WTC11 (cell line): ENCODE measurements around the gene OBSL1. TPM values are rescaled to one million over a fixed set of nuclear protein-coding genes. Genes with fewer than 3 reads are reported as not detected.

Experiments used
- ATAC-seq: fragments of 200-7000 bp; cut with Tn5 transposase; 2 replicates; pipeline ENCODE4 v1.10.0; 2021; ENCODE audit warnings: mild to moderate bottlenecking, moderate library complexity
- CTCF ChIA-PET: fragments of 300-600 bp; sonication (Branson Sonifier 250); formaldehyde crosslinking; loops from one replicate; lab custom pipeline; 2021; ENCODE audit warnings: antibody characterized with exemption; lab: Charles Lee
- POLR2A ChIA-PET: fragments of 350-600 bp; sonication (Branson Sonifier 250); formaldehyde crosslinking; loops from one replicate; lab custom pipeline; 2021; ENCODE audit warnings: antibody characterized with exemption; lab: Charles Lee
- DNase-seq: peaks from one replicate; pipeline ENCODE4 v3.0.0; 2021; ENCODE audit warnings: low spot score
- H3K27ac Mint-ChIP-seq: 2 replicates; pipeline ENCODE4 v1.8.0; 2021; ENCODE audit warnings: mixed read lengths
- H3K27me3 Mint-ChIP-seq: 2 replicates; pipeline ENCODE4 v1.8.0; 2021; ENCODE audit warnings: low read depth, mild to moderate bottlenecking, moderate library complexity, mixed read lengths
- H3K36me3 Mint-ChIP-seq: 2 replicates; pipeline ENCODE4 v1.8.0; 2021; ENCODE audit warnings: mixed read lengths
- H3K4me1 Mint-ChIP-seq: 2 replicates; pipeline ENCODE4 v1.8.0; 2022; ENCODE audit warnings: mixed read lengths
- H3K4me3 Mint-ChIP-seq: 2 replicates; pipeline ENCODE4 v1.8.0; 2021; ENCODE audit warnings: mild to moderate bottlenecking, moderate library complexity, mixed read lengths
- H3K9me3 Mint-ChIP-seq: 2 replicates; pipeline ENCODE4 v1.8.0; 2021; ENCODE audit warnings: mixed read lengths
- ARID4B ChIP-seq: sonication (generic); formaldehyde crosslinking; IDR thresholded peaks from 2 replicates; pipeline ENCODE4 v1.8.0; 2023; ENCODE audit warnings: missing genetic modification reagents, mild to moderate bottlenecking, borderline replicate concordance
- ATF1 ChIP-seq: sonication (generic); formaldehyde crosslinking; IDR thresholded peaks from 2 replicates; pipeline ENCODE4 v1.8.1; 2023; ENCODE audit warnings: mild to moderate bottlenecking, moderate library complexity, missing genetic modification reagents
- ELF4 ChIP-seq: sonication (generic); formaldehyde crosslinking; IDR thresholded peaks from 2 replicates; pipeline ENCODE4 v1.8.1; 2022; ENCODE audit warnings: low read depth, mild to moderate bottlenecking, moderate library complexity, missing genetic modification reagents
- FOXJ3 ChIP-seq: sonication (generic); formaldehyde crosslinking; IDR thresholded peaks from 2 replicates; pipeline ENCODE4 v1.9.0; 2021; ENCODE audit warnings: missing genetic modification reagents, mild to moderate bottlenecking, borderline replicate concordance
- FOXK1 ChIP-seq: sonication (generic); formaldehyde crosslinking; IDR thresholded peaks from 2 replicates; pipeline ENCODE4 v1.8.0; 2022; ENCODE audit warnings: mild to moderate bottlenecking, moderate library complexity, missing genetic modification reagents
- HMGXB4 ChIP-seq: sonication (generic); formaldehyde crosslinking; IDR thresholded peaks from 2 replicates; pipeline ENCODE4 v1.8.1; 2023; ENCODE audit warnings: mild to moderate bottlenecking, moderate library complexity, missing genetic modification reagents
- IRF1 ChIP-seq: sonication (generic); formaldehyde crosslinking; IDR thresholded peaks from 2 replicates; pipeline ENCODE4 v1.8.0; 2023; ENCODE audit warnings: missing genetic modification reagents
- KAT7 ChIP-seq: sonication (generic); formaldehyde crosslinking; IDR thresholded peaks from 2 replicates; pipeline ENCODE4 v1.8.1; 2023; ENCODE audit warnings: missing genetic modification reagents, mild to moderate bottlenecking, borderline replicate concordance
- PRRX2 ChIP-seq: fragments of 250-450 bp; sonication (Bioruptor Pico); IDR thresholded peaks from 2 replicates; pipeline ENCODE4 v1.8.0; 2021; ENCODE audit warnings: mild to moderate bottlenecking
- SMAD3 ChIP-seq: sonication (generic); formaldehyde crosslinking; IDR thresholded peaks from 2 replicates; pipeline ENCODE4 v1.8.0; 2022; ENCODE audit warnings: missing genetic modification reagents, mild to moderate bottlenecking, borderline replicate concordance
- SMAD4 ChIP-seq: sonication (generic); formaldehyde crosslinking; IDR thresholded peaks from 2 replicates; pipeline ENCODE4 v1.8.0; 2022; ENCODE audit warnings: mild to moderate bottlenecking, missing genetic modification reagents
- STAT6 ChIP-seq: sonication (generic); formaldehyde crosslinking; conservative IDR thresholded peaks from 2 replicates; pipeline ENCODE4 v1.8.1; 2023; ENCODE audit warnings: mild to moderate bottlenecking, low read depth, missing genetic modification reagents, moderate library complexity
- ZNF138 ChIP-seq: sonication (generic); formaldehyde crosslinking; conservative IDR thresholded peaks from 2 replicates; pipeline ENCODE4 v1.8.1; 2022; ENCODE audit warnings: mild to moderate bottlenecking, moderate library complexity, missing genetic modification reagents
- ZNF232 ChIP-seq: sonication (generic); formaldehyde crosslinking; IDR thresholded peaks from 2 replicates; pipeline ENCODE4 v1.8.0; 2022; ENCODE audit warnings: mild to moderate bottlenecking, missing genetic modification reagents
- ZNF423 ChIP-seq: fragments of 250-450 bp; sonication (Bioruptor Pico); IDR thresholded peaks from 2 replicates; pipeline ENCODE4 v2.1.2; 2022; ENCODE audit warnings: mild to moderate bottlenecking, moderate library complexity
- total RNA-seq: library from RNA; stranded (reverse); gene quantifications from 3 replicates; pipeline ENCODE4 v1.2.3, GENCODE V29; 2021

Gene OBSL1
- total RNA-seq, 1 experiment from 2014 or later, result 159 TPM

- TF ChIP-seq IRF1 (CRISPR knock-in tag) (no peak), SMAD3 (CRISPR knock-in tag) (no peak), ZNF423 (CRISPR knock-in tag) (no peak), FOXK1 (no peak), STAT6 (CRISPR knock-in tag) (no peak), ZNF138 (CRISPR knock-in tag) (no peak), ARID4B (CRISPR knock-in tag) (no peak), ELF4 (CRISPR knock-in tag) (no peak), SMAD4 (no peak)
- TF ChIP-seq, all 79 proteins: peak for 0
These were observed 44.8 kb downstream of the OBSL1 start (continued) for GRCh38 chr2:219526320-219527075.

- H3K9me3 Mint-ChIP-seq, result no peaks in the 10 kb centered on the region
- CTCF ChIA-PET, result interaction anchor here (0.9 to 41.3 kb wide), 10 partner anchors 10 to 122 kb away, joined by 3 to 2316 read pairs (median 12); partner anchors contain the start of genes ASIC4, GMPPA and SPEG
- POLR2A ChIA-PET, result interaction anchor here (1.0 to 1.5 kb wide), 2 partner anchors 19 to 30 kb away, joined by 3 to 5 read pairs; a partner anchor contains a TSS
- H3K27ac Mint-ChIP-seq, result no peak overlapping the region
- peaks cover 62% of the 10 kb centered on the region for H3K4me1 Mint-ChIP-seq
- no peaks in the 10 kb centered on the region for H3K36me3 Mint-ChIP-seq
- peaks cover 56% of the 10 kb centered on the region for H3K27me3 Mint-ChIP-seq
- ATAC-seq, result no peak
- no peak for TF ChIP-seq PRRX2 (CRISPR knock-in tag)
- TF ChIP-seq FOXJ3 (CRISPR knock-in tag), result no peak
- no peak for TF ChIP-seq HMGXB4 (CRISPR knock-in tag)
- no peak for TF ChIP-seq ATF1 (CRISPR knock-in tag)
- no peak for TF ChIP-seq KAT7 (CRISPR knock-in tag)
- no peak for TF ChIP-seq ZNF232 (CRISPR knock-in tag)
- no peak for DNase-seq
- no peak overlapping the region for H3K4me3 Mint-ChIP-seq
These were observed 45.7 kb downstream of the OBSL1 start for GRCh38 chr2:219525533-219526232.
